ENCODE results near the gene EGR2.

Gene EGR2

GRCh38 chr10:62810156-62810902 lies 5.8 kb downstream of the EGR2 start:
- DNase-seq, result no peak
- Histone ChIP-seq H3K36me3 (ENCODE audit: control insufficient read depth in 4 of 4, insufficient read depth in 4 of 4, low read length in 3 of 4) (peaks cover 0 to 8% (median 2%) of the 10 kb centered on the region in 4 experiments), H3K4me3 (ENCODE audit: control insufficient read depth in 1 of 7, extremely low read depth in 1 of 7, insufficient read depth in 4 of 7, low read depth in 2 of 7, low read length in 6 of 7) (no peak overlapping the region), H3K27ac (ENCODE audit: insufficient read depth in 1 of 2, low read depth in 1 of 2, low read length in 2 of 2, poor library complexity in 1 of 2, severe bottlenecking in 2 of 2) (no peak overlapping the region), H3K4me1 (ENCODE audit: control extremely low read depth in 1 of 4, control insufficient read depth in 4 of 4, insufficient read depth in 4 of 4, low read length in 3 of 4) (peaks cover 8 to 26% (median 23%) of the 10 kb centered on the region in 4 experiments), H3K9me3 (ENCODE audit: control extremely low read depth in 1 of 5, control insufficient read depth in 4 of 5, insufficient read depth in 2 of 5, low read depth in 1 of 5, low read length in 4 of 5) (no peaks in the 10 kb centered on the region), H3K27me3 (replicated peaks in 2 of 5; ENCODE audit: control insufficient read depth in 4 of 5, insufficient read depth in 5 of 5, low read length in 4 of 5) (peaks cover 0 to 29% (median 20%) of the 10 kb centered on the region in 5 experiments)
- WGBS (ENCODE audit: insufficient coverage), result no CpG with 5 or more reads among the region's 8 CpGs
- POLR2A ChIA-PET, result no interaction called here
- CTCF ChIA-PET, result no interaction called here

- Histone ChIP-seq H3K9me3 (ENCODE audit: control extremely low read depth in 1 of 5, control insufficient read depth in 4 of 5, insufficient read depth in 2 of 5, low read depth in 1 of 5, low read length in 4 of 5) (no peaks in the 10 kb centered on the region), H3K4me3 (ENCODE audit: control insufficient read depth in 1 of 7, extremely low read depth in 1 of 7, insufficient read depth in 4 of 7, low read depth in 2 of 7, low read length in 6 of 7) (peak overlapping the region in 3 of 7 experiments; percentile 84 to 95 (median 94)), H3K4me1 (ENCODE audit: control extremely low read depth in 1 of 4, control insufficient read depth in 4 of 4, insufficient read depth in 4 of 4, low read length in 3 of 4) (peaks cover 8 to 26% (median 20%) of the 10 kb centered on the region in 4 experiments), H3K27me3 (replicated peaks in 2 of 5; ENCODE audit: control insufficient read depth in 4 of 5, insufficient read depth in 5 of 5, low read length in 4 of 5) (no peaks in the 10 kb centered on the region), H3K27ac (ENCODE audit: insufficient read depth in 1 of 2, low read depth in 1 of 2, low read length in 2 of 2, poor library complexity in 1 of 2, severe bottlenecking in 2 of 2) (no peak overlapping the region), H3K36me3 (ENCODE audit: control insufficient read depth in 4 of 4, insufficient read depth in 4 of 4, low read length in 3 of 4) (peaks cover 0 to 8% (median 2%) of the 10 kb centered on the region in 4 experiments)
- WGBS (ENCODE audit: insufficient coverage), result no CpG with 5 or more reads among the region's 1 CpG
- DNase-seq, result no peak
- CTCF ChIA-PET, result interaction anchor here (2.1 to 4.2 kb wide), 2 partner anchors 11 to 21 kb away, joined by 4 to 32 read pairs; partner anchors contain the start of gene EGR2
- POLR2A ChIA-PET, result no interaction called here
These were observed 9.9 kb downstream of the EGR2 start for GRCh38 chr10:62806251-62806650.

GRCh38 chr10:62805231-62806099 lies 10.7 kb downstream of the EGR2 start:
- no peaks in the 10 kb centered on the region for H3K9me3 ChIP-seq (ENCODE audit: control extremely low read depth in 1 of 5, control insufficient read depth in 4 of 5, insufficient read depth in 2 of 5, low read depth in 1 of 5, low read length in 4 of 5)
- peak overlapping the region; percentile 84 to 98 (median 85) for H3K4me3 ChIP-seq (ENCODE audit: control insufficient read depth in 1 of 7, extremely low read depth in 1 of 7, insufficient read depth in 4 of 7, low read depth in 2 of 7, low read length in 6 of 7)
- POLR2A ChIA-PET, result interaction anchor here (0.7 to 1.5 kb wide), 2 partner anchors 11 to 14 kb away, joined by 3 to 4 read pairs; no protein-coding TSS in a partner anchor
- peak overlapping the region in 1 of 2 experiments; percentile 97 for H3K27ac ChIP-seq (ENCODE audit: insufficient read depth in 1 of 2, low read depth in 1 of 2, low read length in 2 of 2, poor library complexity in 1 of 2, severe bottlenecking in 2 of 2)
- peaks cover 8 to 26% (median 20%) of the 10 kb centered on the region in 4 experiments for H3K4me1 ChIP-seq (ENCODE audit: control extremely low read depth in 1 of 4, control insufficient read depth in 4 of 4, insufficient read depth in 4 of 4, low read length in 3 of 4)
- H3K27me3 ChIP-seq (replicated peaks in 2 of 5; ENCODE audit: control insufficient read depth in 4 of 5, insufficient read depth in 5 of 5, low read length in 4 of 5), result peaks cover 0 to 3% (median 0%) of the 10 kb centered on the region in 5 experiments
- peak in 1 of 3 donors; percentile 11 for DNase-seq
- peaks cover 0 to 8% (median 2%) of the 10 kb centered on the region in 4 experiments for H3K36me3 ChIP-seq (ENCODE audit: control insufficient read depth in 4 of 4, insufficient read depth in 4 of 4, low read length in 3 of 4)
- CTCF ChIA-PET, result interaction anchor here (1.1 to 4.2 kb wide), 2 partner anchors 9 to 11 kb away, joined by 3 to 32 read pairs; partner anchors contain the start of gene EGR2
- 7% methylated on average over 59 of the region's 77 CpGs for WGBS (ENCODE audit: insufficient coverage)

DNA sequence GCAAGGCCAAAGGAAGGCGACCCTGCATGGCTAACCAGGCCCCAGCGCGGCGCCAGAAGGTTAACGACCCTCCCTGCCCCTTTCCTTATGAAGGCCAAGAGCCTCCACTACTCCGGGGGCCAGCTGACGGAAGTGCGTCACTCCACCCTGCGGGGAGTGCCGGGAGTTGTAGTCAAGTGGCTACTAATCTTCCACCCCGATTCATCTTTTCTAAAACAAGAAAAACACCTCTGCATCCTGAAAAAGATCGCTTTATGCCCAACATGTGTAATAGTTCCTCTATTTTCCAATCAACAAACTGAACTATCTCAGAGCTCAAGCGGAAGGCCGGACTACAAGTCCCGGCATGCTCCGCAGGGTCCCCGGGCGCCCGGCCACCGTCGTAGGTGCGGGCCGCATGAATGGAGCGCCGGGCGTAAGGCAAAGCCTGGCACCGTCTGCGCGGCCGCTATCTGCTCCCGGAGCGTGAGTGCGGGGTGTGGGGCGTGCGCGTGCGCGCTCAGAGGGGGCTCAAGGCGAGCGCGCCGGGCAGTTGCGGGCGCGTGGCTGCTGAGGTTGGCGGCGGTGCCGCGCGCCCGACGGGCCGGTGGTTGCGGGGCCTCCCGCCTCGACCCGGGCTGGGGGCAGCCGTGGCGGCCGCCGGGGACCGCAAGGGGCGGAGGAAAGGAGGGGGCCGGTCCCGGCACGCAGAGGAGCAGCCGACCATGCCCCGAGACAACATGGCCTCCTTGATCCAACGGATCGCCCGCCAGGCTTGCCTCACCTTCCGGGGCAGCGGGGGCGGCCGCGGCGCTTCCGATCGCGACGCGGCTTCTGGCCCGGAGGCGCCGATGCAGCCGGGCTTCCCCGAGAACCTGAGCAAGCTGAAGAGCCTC lies 11.6 kb downstream of the EGR2 start, which contains the start of gene ADO:
Gene ADO, plus strand, starts transcription at position 365 of the 875 bp plus-strand sequence. Its CDS starts 340 bp downstream, at position 705.
- CTCF ChIA-PET, result interaction anchor here (0.9 to 4.2 kb wide), 5 partner anchors 10 to 193 kb away, joined by 3 to 32 read pairs (median 4); partner anchors contain the start of gene EGR2
- Histone ChIP-seq H3K36me3 (ENCODE audit: control insufficient read depth in 4 of 4, insufficient read depth in 4 of 4, low read length in 3 of 4) (peaks cover 0 to 8% (median 2%) of the 10 kb centered on the region in 4 experiments), H3K27me3 (replicated peaks in 2 of 5; ENCODE audit: control insufficient read depth in 4 of 5, insufficient read depth in 5 of 5, low read length in 4 of 5) (peaks cover 0 to 6% (median 3%) of the 10 kb centered on the region in 5 experiments), H3K4me1 (ENCODE audit: control extremely low read depth in 1 of 4, control insufficient read depth in 4 of 4, insufficient read depth in 4 of 4, low read length in 3 of 4) (peaks cover 8 to 26% (median 20%) of the 10 kb centered on the region in 4 experiments), H3K9me3 (ENCODE audit: control extremely low read depth in 1 of 5, control insufficient read depth in 4 of 5, insufficient read depth in 2 of 5, low read depth in 1 of 5, low read length in 4 of 5) (no peaks in the 10 kb centered on the region), H3K27ac (ENCODE audit: insufficient read depth in 1 of 2, low read depth in 1 of 2, low read length in 2 of 2, poor library complexity in 1 of 2, severe bottlenecking in 2 of 2) (peak within 1 kb of the TSS; percentile 95 to 97), H3K4me3 (ENCODE audit: control insufficient read depth in 1 of 7, extremely low read depth in 1 of 7, insufficient read depth in 4 of 7, low read depth in 2 of 7, low read length in 6 of 7) (peak within 1 kb of the TSS; percentile 84 to 98 (median 85))
- DNase-seq, result peak; percentile 87 to 93 (median 89)
- 0% methylated on average over 57 of the region's 87 CpGs for WGBS (ENCODE audit: insufficient coverage)
- POLR2A ChIA-PET, result interaction anchor here (0.7 to 1.5 kb wide), 2 partner anchors 12 to 15 kb away, joined by 3 to 4 read pairs; no protein-coding TSS in a partner anchor

GRCh38 chr10:62803724-62804355 lies 12.3 kb downstream of the EGR2 start:
- peak overlapping the region; percentile 27 to 98 (median 85) for H3K4me3 ChIP-seq (ENCODE audit: control insufficient read depth in 1 of 7, extremely low read depth in 1 of 7, insufficient read depth in 4 of 7, low read depth in 2 of 7, low read length in 6 of 7)
- H3K36me3 ChIP-seq (ENCODE audit: control insufficient read depth in 4 of 4, insufficient read depth in 4 of 4, low read length in 3 of 4), result peaks cover 0 to 6% (median 2%) of the 10 kb centered on the region in 4 experiments
- POLR2A ChIA-PET, result interaction anchor here (1.5 kb wide), 1 partner anchor 15 kb away, joined by 4 read pairs; no protein-coding TSS in a partner anchor
- H3K9me3 ChIP-seq (ENCODE audit: control extremely low read depth in 1 of 5, control insufficient read depth in 4 of 5, insufficient read depth in 2 of 5, low read depth in 1 of 5, low read length in 4 of 5), result no peaks in the 10 kb centered on the region
- H3K4me1 ChIP-seq (ENCODE audit: control extremely low read depth in 1 of 4, control insufficient read depth in 4 of 4, insufficient read depth in 4 of 4, low read length in 3 of 4), result peaks cover 8 to 26% (median 20%) of the 10 kb centered on the region in 4 experiments
- 45% methylated on average over 8 of the region's 11 CpGs for WGBS (ENCODE audit: insufficient coverage)
- H3K27ac ChIP-seq (ENCODE audit: insufficient read depth in 1 of 2, low read depth in 1 of 2, low read length in 2 of 2, poor library complexity in 1 of 2, severe bottlenecking in 2 of 2), result peak overlapping the region; percentile 95 to 97
- DNase-seq, result no peak
- CTCF ChIA-PET, result interaction anchor here (0.9 to 4.2 kb wide), 4 partner anchors 13 to 193 kb away, joined by 3 to 32 read pairs (median 4); partner anchors contain the start of gene EGR2
- peaks cover 0 to 6% (median 3%) of the 10 kb centered on the region in 5 experiments for H3K27me3 ChIP-seq (replicated peaks in 2 of 5; ENCODE audit: control insufficient read depth in 4 of 5, insufficient read depth in 5 of 5, low read length in 4 of 5)
